SK-N-SH treated with all-trans-retinoic acid at 6 μM for 48 hours (cell line): ENCODE results near the gene EPHA6.

Experiments
- ATAC-seq: fragments of 200-7000 bp; cut with Tn5 transposase; 3 replicates; pipeline ENCODE4 v1.9.1; 2020; ENCODE audit warnings: mild to moderate bottlenecking, moderate library complexity
- ARNTL ChIP-seq: fragments of 450-650 bp; formaldehyde crosslinking; IDR thresholded peaks from 2 replicates; pipeline ENCODE4 v1.5.0; 2020; ENCODE audit warnings: low read depth, mild to moderate bottlenecking, moderate library complexity, borderline replicate concordance
- BACH2 ChIP-seq: fragments of 250-450 bp; sonication (Bioruptor Pico); IDR thresholded peaks from 2 replicates; pipeline ENCODE4 v1.9.0; 2021; ENCODE audit warnings: mild to moderate bottlenecking, borderline replicate concordance
- CSDC2 ChIP-seq: fragments of 250-450 bp; sonication (Bioruptor Pico); IDR thresholded peaks from 2 replicates; pipeline ENCODE4 v1.5.0; 2020; ENCODE audit warnings: mild to moderate bottlenecking, moderate library complexity
- CSRNP3 ChIP-seq: fragments of 250-450 bp; sonication (Bioruptor Pico); IDR thresholded peaks from 2 replicates; pipeline ENCODE4 v1.5.1; 2021; ENCODE audit warnings: mild to moderate bottlenecking, moderate library complexity
- ESRRG ChIP-seq: fragments of 250-450 bp; sonication (Bioruptor Pico); IDR thresholded peaks from 2 replicates; pipeline ENCODE4 v1.6.1; 2021; ENCODE audit warnings: mild to moderate bottlenecking
- GLIS3 ChIP-seq: fragments of 250-450 bp; sonication (Bioruptor Pico); IDR thresholded peaks from 2 replicates; pipeline ENCODE4 v1.5.0; 2020; ENCODE audit warnings: mild to moderate bottlenecking, moderate library complexity
- ISL1 ChIP-seq: fragments of 250-450 bp; sonication (Bioruptor Pico); IDR thresholded peaks from 2 replicates; pipeline ENCODE4 v2.1.2; 2022; ENCODE audit warnings: mild to moderate bottlenecking, moderate library complexity
- OSR1 ChIP-seq: fragments of 250-450 bp; sonication (Bioruptor Pico); IDR thresholded peaks from 2 replicates; pipeline ENCODE4 v1.8.0; 2022; ENCODE audit warnings: moderate library complexity, mild to moderate bottlenecking, inconsistent platforms
- PATZ1 ChIP-seq: fragments of 250-450 bp; sonication (Bioruptor Pico); IDR thresholded peaks from 2 replicates; pipeline ENCODE4 v1.8.0; 2020; ENCODE audit warnings: mild to moderate bottlenecking, moderate library complexity, borderline replicate concordance
- PPARA ChIP-seq: fragments of 250-450 bp; sonication (Bioruptor Pico); IDR thresholded peaks from 2 replicates; pipeline ENCODE4 v1.5.0; 2020; ENCODE audit warnings: mild to moderate bottlenecking, borderline replicate concordance
- RARB ChIP-seq: fragments of 250-450 bp; sonication (Bioruptor Pico); IDR thresholded peaks from 2 replicates; pipeline ENCODE4 v1.8.0; 2021; ENCODE audit warnings: mild to moderate bottlenecking, moderate library complexity
- SNAI2 ChIP-seq: fragments of 250-450 bp; sonication (Bioruptor Pico); IDR thresholded peaks from 2 replicates; pipeline ENCODE4 v1.5.0; 2020; ENCODE audit warnings: mild to moderate bottlenecking, moderate library complexity
- TCF4 ChIP-seq: fragments of 250-450 bp; sonication (Bioruptor Pico); IDR thresholded peaks from 2 replicates; pipeline ENCODE4 v1.8.0; 2021; ENCODE audit warnings: mild to moderate bottlenecking, moderate library complexity, borderline replicate concordance
- TOX ChIP-seq: fragments of 250-450 bp; sonication (Bioruptor Pico); IDR thresholded peaks from 2 replicates; pipeline ENCODE4 v1.8.0; 2021; ENCODE audit warnings: mild to moderate bottlenecking, moderate library complexity, borderline replicate concordance
- TSHZ2 ChIP-seq: fragments of 250-450 bp; sonication (Bioruptor Pico); IDR thresholded peaks from 2 replicates; pipeline ENCODE4 v1.5.0; 2020; ENCODE audit warnings: mild to moderate bottlenecking, moderate library complexity
- ZC3H10 ChIP-seq: fragments of 250-450 bp; sonication (Bioruptor Pico); IDR thresholded peaks from 2 replicates; pipeline ENCODE4 v1.5.1; 2021; ENCODE audit warnings: mild to moderate bottlenecking, moderate library complexity
- ZFP3 ChIP-seq: fragments of 250-450 bp; sonication (Bioruptor Pico); IDR thresholded peaks from 2 replicates; pipeline ENCODE4 v1.5.0; 2020; ENCODE audit warnings: mild to moderate bottlenecking, moderate library complexity
- ZFP30 ChIP-seq: fragments of 450-650 bp; formaldehyde crosslinking; IDR thresholded peaks from 2 replicates; pipeline ENCODE4 v1.5.0; 2022; ENCODE audit warnings: mild to moderate bottlenecking, moderate library complexity
- ZNF565 ChIP-seq: fragments of 450-650 bp; formaldehyde crosslinking; conservative IDR thresholded peaks from 2 replicates; pipeline ENCODE4 v1.5.0; 2020; ENCODE audit warnings: low read depth, mild to moderate bottlenecking, moderate library complexity
- ZNF70 ChIP-seq: fragments of 450-650 bp; formaldehyde crosslinking; IDR thresholded peaks from 2 replicates; pipeline ENCODE4 v1.5.0; 2020; ENCODE audit warnings: mild to moderate bottlenecking, moderate library complexity
- ZNF8 ChIP-seq: fragments of 450-650 bp; formaldehyde crosslinking; IDR thresholded peaks from 2 replicates; pipeline ENCODE4 v1.5.0; 2020; ENCODE audit warnings: mild to moderate bottlenecking, moderate library complexity

The EPHA6 gene

GRCh38 chr3:97485206-97485605 lies 670.8 kb downstream of the EPHA6 start:
- no peak for TF ChIP-seq ISL1 (CRISPR knock-in tag)
- ATAC-seq: no peak

- ATAC-seq: no peak
- TF ChIP-seq GLIS3 (CRISPR knock-in tag): no peak
- no peak for TF ChIP-seq CSRNP3
- TF ChIP-seq TOX (CRISPR knock-in tag): no peak
- TF ChIP-seq ZNF565: no peak
- TF ChIP-seq ZNF70 (CRISPR knock-in tag): no peak
- TF ChIP-seq ZNF8: no peak
- TF ChIP-seq CSDC2 (CRISPR knock-in tag): no peak
- no peak for TF ChIP-seq TSHZ2 (CRISPR knock-in tag)
- TF ChIP-seq ZFP3: no peak
- TF ChIP-seq ISL1 (CRISPR knock-in tag): no peak
- TF ChIP-seq PPARA (CRISPR knock-in tag): no peak
Observed at GRCh38 chr3:97487587-97487986, 673.2 kb downstream of the EPHA6 start.

- no peak for ATAC-seq
- TF ChIP-seq ESRRG (CRISPR knock-in tag) (no peak), PPARA (CRISPR knock-in tag) (no peak), ZC3H10 (no peak), BACH2 (CRISPR knock-in tag) (no peak), OSR1 (CRISPR knock-in tag) (no peak)
Observed at GRCh38 chr3:97488741-97489140, 674.3 kb downstream of the EPHA6 start.

- no peak for TF ChIP-seq OSR1 (CRISPR knock-in tag)
- TF ChIP-seq ARNTL (CRISPR knock-in tag): no peak
- no peak for TF ChIP-seq ZFP30
- TF ChIP-seq TSHZ2 (CRISPR knock-in tag): no peak
- no peak for TF ChIP-seq RARB (CRISPR knock-in tag)
- no peak for TF ChIP-seq ESRRG (CRISPR knock-in tag)
- no peak for TF ChIP-seq PATZ1
- TF ChIP-seq ZC3H10: no peak
- no peak for TF ChIP-seq CSDC2 (CRISPR knock-in tag)
- no peak for TF ChIP-seq SNAI2
- no peak for TF ChIP-seq ZFP3
- no peak for TF ChIP-seq BACH2 (CRISPR knock-in tag)
- no peak for TF ChIP-seq TCF4 (CRISPR knock-in tag)
- TF ChIP-seq ZNF70 (CRISPR knock-in tag): no peak
- ATAC-seq: no peak
Observed at GRCh38 chr3:97495896-97496295, 681.5 kb downstream of the EPHA6 start.
